PC-9 (cell line): ENCODE measurements around the gene OXSR1.

Source experiments
- CTCF ChIP-seq: fragments of 200-600 bp; sonication (generic); conservative IDR thresholded peaks from 2 replicates; pipeline ENCODE4 v1.6.1; 2017; ENCODE audit warnings: mixed run types, antibody characterized with exemption, mild to moderate bottlenecking, moderate library complexity
- EZH2 ChIP-seq: fragments of 200-600 bp; sonication (generic); IDR thresholded peaks from 2 replicates; pipeline ENCODE4 v1.8.0; 2017; ENCODE audit warnings: antibody characterized with exemption, low read depth

DNA sequence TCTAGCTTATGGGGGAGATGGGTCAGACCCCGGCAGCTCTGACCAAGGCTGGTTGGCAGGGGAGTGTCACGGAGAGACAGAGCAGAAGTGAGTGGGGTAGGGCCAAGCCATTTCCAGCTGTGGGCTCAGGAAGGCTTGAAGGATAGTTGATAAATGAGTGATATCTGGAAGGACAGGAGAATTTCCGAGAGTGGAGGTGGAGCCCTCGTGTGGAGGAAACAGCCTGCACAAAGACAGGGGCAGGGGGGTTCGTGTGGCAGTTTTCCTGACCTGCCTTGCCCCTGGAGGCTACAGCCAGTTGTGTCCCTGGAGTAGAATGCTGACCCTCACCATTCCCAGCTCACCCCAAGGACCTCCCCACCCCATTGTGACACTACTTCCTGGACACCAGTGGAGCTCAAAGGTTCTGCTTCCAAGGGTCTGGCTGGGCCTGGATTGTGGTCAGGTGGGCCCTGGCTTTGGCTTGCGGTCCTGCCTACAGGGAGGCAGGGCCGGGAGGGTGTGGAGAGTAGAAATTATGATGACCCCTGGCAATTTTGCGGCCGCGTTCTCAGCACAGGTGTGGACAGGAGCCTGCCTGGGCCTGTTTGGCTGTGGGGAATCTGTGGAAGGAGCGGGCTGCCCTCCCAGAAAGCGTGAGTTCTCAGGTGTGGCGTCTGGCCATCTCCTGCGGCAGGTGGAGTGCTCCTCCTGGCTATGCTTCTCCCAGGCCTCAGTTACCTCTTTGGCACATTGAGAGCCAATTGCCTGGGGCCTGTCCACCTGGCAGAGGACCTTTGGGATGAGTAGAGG lies 116.8 kb downstream of the OXSR1 start, which contains the start of gene SLC22A14:
- TF ChIP-seq CTCF (no peak), EZH2 (no peak)
